Lower leg skin (tissue), 4 donors: ENCODE measurements around the gene TP53I13. TPM values are rescaled to one million over a fixed set of nuclear protein-coding genes. Genes with fewer than 3 reads are reported as not detected.

Experiments
- DNase-seq, 2 donors: peaks; one replicate each; pipeline ENCODE4 v3.0.0-alpha.2; 2019; ENCODE audit warnings: low spot score in 2 of 2
- H3K4me3 ChIP-seq: fragments of 200-600 bp; sonication (generic); 2 replicates; pipeline ENCODE4 v1.5.1; 2017; ENCODE audit warnings: mild to moderate bottlenecking, low read depth; ENCODE audit not compliant: poor library complexity, severe bottlenecking
- CTCF ChIP-seq, 3 donors: fragments of 450-650 bp; IDR thresholded peaks; one replicate each; pipeline ENCODE4 v1.5.1; 2016; ENCODE audit warnings: antibody characterized with exemption in 3 of 3, mild to moderate bottlenecking in 3 of 3, moderate library complexity in 2 of 3
- POLR2A ChIP-seq, 2 donors: fragments of 450-650 bp; IDR thresholded peaks; one replicate each; pipeline ENCODE4 v1.6.1; 2016 to 2017; ENCODE audit warnings: antibody characterized with exemption in 2 of 2, mild to moderate bottlenecking in 1 of 2, moderate library complexity in 1 of 2
- WGBS, 2 donors: methylation state at CpG; one replicate each; pipeline ENCODE4 v1.1.5; 2018; 5-methylcytosine and 5-hydroxymethylcytosine counted together
- intact Hi-C: fragments of 100-400 bp; cut with DNase I; formaldehyde crosslinking; loops from one replicate; pipeline ENCODE4 v1.15.0; 2023; ENCODE audit warnings: low total_unique reads
- total RNA-seq, 4 donors: library from RNA; depleted of rRNA; stranded (reverse); fragments of >200 nt; gene quantifications; one replicate each; pipeline ENCODE4 v1.1.0, GENCODE V29; 2016

TP53I13 gene
- total RNA-seq, 4 donors from 2014 or later: 30.2 to 55.8 (median 34.5) TPM

- TF ChIP-seq CTCF (IDR thresholded peaks at IDR 0.05) (no peak), POLR2A (IDR thresholded peaks at IDR 0.05) (no peak)
- 53 to 56% methylated on average over 10 of the region's 10 CpGs for WGBS, 2 donors
- intact Hi-C loops: no loop called here
- no peak overlapping the region for H3K4me3 ChIP-seq
- DNase-seq: no peak
Observed at GRCh38 chr17:29582254-29582765, 13.8 kb downstream of the TP53I13 start.

- no peak overlapping the region for H3K4me3 ChIP-seq
- WGBS, 2 donors: 60 to 84% methylated on average over 10 to 13 of the region's 13 CpGs
Observed at GRCh38 chr17:29582772-29583171, 14.3 kb downstream of the TP53I13 start.

DNA sequence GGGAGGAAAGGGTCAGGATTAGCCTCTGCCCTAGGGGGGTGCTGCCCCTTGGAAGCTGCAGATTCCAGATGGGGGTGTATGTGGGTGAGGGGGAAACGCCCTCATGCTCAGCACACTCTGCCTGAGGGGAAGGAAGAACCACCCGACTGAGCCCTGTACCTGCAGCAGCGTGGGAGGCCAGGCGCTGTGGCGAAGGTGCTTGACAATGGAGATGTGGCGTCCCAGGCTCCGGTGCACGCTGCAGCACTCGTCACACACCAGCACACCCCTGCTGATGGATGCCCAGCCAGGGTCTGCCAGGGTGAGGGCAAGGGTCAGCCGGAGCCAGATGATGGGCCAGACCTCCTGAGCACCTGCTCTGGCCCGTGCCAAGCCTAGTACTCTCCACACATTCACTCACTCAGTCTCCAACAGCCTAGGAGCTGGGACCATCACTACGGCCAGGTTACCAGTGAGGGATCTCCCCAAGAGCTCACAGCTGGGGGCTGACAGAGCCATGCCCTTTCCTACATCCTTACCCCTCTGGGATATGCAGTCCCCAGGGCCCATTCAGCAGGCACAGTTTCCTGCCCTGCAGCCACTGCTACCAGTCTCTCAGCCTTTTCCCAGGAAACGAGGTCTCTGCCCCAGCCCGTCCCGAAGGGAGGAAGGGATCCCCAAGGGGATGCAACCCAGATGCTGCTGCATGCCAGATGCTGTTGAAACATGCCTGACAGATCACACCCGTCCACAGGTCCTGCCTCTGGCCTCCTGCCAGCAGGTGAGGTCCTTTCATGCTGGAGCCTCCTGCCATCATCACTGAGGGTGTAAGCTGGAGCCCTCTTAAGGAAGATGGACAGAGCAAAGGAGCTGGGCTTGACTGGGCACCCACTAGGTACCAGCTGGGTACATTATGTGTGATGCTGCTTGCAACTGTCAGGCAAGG, 15.1 kb downstream of the TP53I13 start:
- TF ChIP-seq CTCF (IDR thresholded peaks at IDR 0.05): no peak
- TF ChIP-seq POLR2A (IDR thresholded peaks at IDR 0.05): no peak
- WGBS, 2 donors: 60 to 74% methylated on average over 12 to 16 of the region's 16 CpGs
- DNase-seq: peak in 1 of 2 donors; percentile 16
- intact Hi-C loops: no loop called here
- H3K4me3 ChIP-seq: no peak overlapping the region

More at GRCh38 chr17:29582772-29583171, 14.3 kb downstream of the TP53I13 start:
- DNase-seq: no peak
- intact Hi-C loops: no loop called here
- TF ChIP-seq POLR2A (IDR thresholded peaks at IDR 0.05): no peak
- no peak for TF ChIP-seq CTCF (IDR thresholded peaks at IDR 0.05)

- WGBS, 2 donors: 60 to 78% methylated on average over 11 to 12 of the region's 12 CpGs
- DNase-seq: no peak
- H3K4me3 ChIP-seq: no peak overlapping the region
- intact Hi-C loops: no loop called here
- TF ChIP-seq POLR2A (IDR thresholded peaks at IDR 0.05): no peak
- no peak for TF ChIP-seq CTCF (IDR thresholded peaks at IDR 0.05)
Observed at GRCh38 chr17:29584452-29585079, 16.1 kb downstream of the TP53I13 start.

- no peak for TF ChIP-seq CTCF (IDR thresholded peaks at IDR 0.05)
- TF ChIP-seq POLR2A (IDR thresholded peaks at IDR 0.05): no peak
- DNase-seq: no peak
- WGBS, 2 donors: 79% methylated on average over 4 to 6 of the region's 8 CpGs
- no peak overlapping the region for H3K4me3 ChIP-seq
- intact Hi-C loops: no loop called here
Observed at GRCh38 chr17:29585080-29585751, 16.7 kb downstream of the TP53I13 start.
